OCI-LY7 (cell line): Measurements from ENCODE around the gene HCAR1. TPM values are rescaled to one million over a fixed set of nuclear protein-coding genes. Genes with fewer than 3 reads are reported as not detected.

Experiments used
- Bru-seq: library from RNA; stranded (reverse); fragments of 400-500 nt; gene quantifications from one replicate; lab custom pipeline; 2021; lab: Mats Ljungman, UMichigan
- BruChase-seq, 2 experiments: library from RNA; stranded (reverse); fragments of 400-500 nt; gene quantifications; one replicate each; lab custom pipeline; 2021; lab: Mats Ljungman, UMichigan
- BruUV-seq: library from RNA; stranded (reverse); fragments of 400-500 nt; replicated peaks from 2 replicates; lab custom pipeline; 2021; lab: Mats Ljungman, UMichigan
- CTCF ChIA-PET: fragments of 300-600 bp; sonication (Branson Sonifier 250); formaldehyde crosslinking; loops from one replicate; lab custom pipeline; 2022; ENCODE audit warnings: antibody characterized with exemption; ENCODE audit not compliant: unreplicated experiment; lab: Charles Lee
- POLR2A ChIA-PET: fragments of 300-600 bp; sonication (Branson Sonifier 250); formaldehyde crosslinking; loops from one replicate; lab custom pipeline; 2022; ENCODE audit warnings: antibody characterized with exemption; lab: Charles Lee
- DNase-seq: peaks from one replicate; pipeline ENCODE4 v3.0.0-alpha.2; 2015; ENCODE audit warnings: low spot score
- H2AFZ ChIP-seq: fragments of 200-600 bp; sonication (generic), shearing (Covaris generic); 2 replicates; pipeline ENCODE4 v1.6.1; 2014; ENCODE audit warnings: mild to moderate bottlenecking, antibody characterized with exemption, low read length, moderate library complexity
- H3K27ac ChIP-seq: fragments of 200-600 bp; sonication (generic); 2 replicates; pipeline ENCODE4 v1.5.1; 2014; ENCODE audit warnings: mixed run types, low read depth, mild to moderate bottlenecking, moderate library complexity, low read length, inconsistent platforms; ENCODE audit not compliant: poor library complexity, severe bottlenecking
- H3K36me3 ChIP-seq: fragments of 200-600 bp; sonication (generic); 2 replicates; pipeline ENCODE4 v1.6.1; 2014; ENCODE audit warnings: mild to moderate bottlenecking, antibody characterized with exemption, low read length, moderate library complexity, mixed read lengths; ENCODE audit not compliant: insufficient read depth
- H3K4me1 ChIP-seq: fragments of 200-600 bp; sonication (generic); 2 replicates; pipeline ENCODE4 v1.5.1; 2014; ENCODE audit warnings: mild to moderate bottlenecking, low read length; ENCODE audit not compliant: insufficient read depth, poor library complexity, severe bottlenecking
- H3K4me2 ChIP-seq: fragments of 200-600 bp; sonication (generic); 2 replicates; pipeline ENCODE4 v1.6.1; 2014; ENCODE audit warnings: mild to moderate bottlenecking, low read length
- H3K4me3 ChIP-seq: fragments of 200-600 bp; sonication (generic); 2 replicates; pipeline ENCODE4 v1.5.1; 2014; ENCODE audit warnings: mild to moderate bottlenecking, low read depth, low read length; ENCODE audit not compliant: poor library complexity, severe bottlenecking
- H3K79me2 ChIP-seq: fragments of 200-600 bp; sonication (generic); 2 replicates; pipeline ENCODE4 v1.6.1; 2016; ENCODE audit warnings: low read depth, mild to moderate bottlenecking, low read length, moderate library complexity, mixed read lengths; ENCODE audit not compliant: insufficient read depth
- H3K9me2 ChIP-seq: fragments of 200-600 bp; sonication (generic); 2 replicates; pipeline ENCODE4 v1.6.1; 2016; ENCODE audit warnings: mild to moderate bottlenecking, low read length, mixed read lengths; ENCODE audit not compliant: insufficient read depth
- H3K9me3 ChIP-seq: fragments of 200-600 bp; sonication (generic); 2 replicates; pipeline ENCODE4 v1.6.1; 2014; ENCODE audit warnings: mild to moderate bottlenecking, mixed run types, low read length, mixed read lengths
- H4K20me1 ChIP-seq: fragments of 200-600 bp; sonication (generic); 2 replicates; pipeline ENCODE4 v1.6.1; 2014; ENCODE audit warnings: mild to moderate bottlenecking, antibody characterized with exemption, low read length, moderate library complexity, mixed read lengths; ENCODE audit not compliant: insufficient read depth
- CTCF ChIP-seq: fragments of 200-600 bp; sonication (generic); conservative IDR thresholded peaks from 2 replicates; pipeline ENCODE4 v1.5.1; 2014; ENCODE audit warnings: mild to moderate bottlenecking, antibody characterized with exemption, low read length, moderate library complexity, mixed read lengths
- EZH2phosphoT487 ChIP-seq: fragments of 200-600 bp; sonication (generic); IDR thresholded peaks from 2 replicates; pipeline ENCODE4 v1.6.1; 2018; ENCODE audit warnings: low read depth, borderline replicate concordance, mild to moderate bottlenecking, mixed run types, antibody characterized with exemption, low read length, moderate library complexity, mixed read lengths
- intact Hi-C: fragments of 100-400 bp; cut with micrococcal nuclease; formaldehyde crosslinking; loops from one replicate; pipeline ENCODE4 v1.10.0; 2022; ENCODE audit not compliant: unreplicated experiment
- long read RNA-seq: library from polyadenylated mRNA; stranded (forward); transcript quantifications from one replicate; pipeline ENCODE4 v2.0.0, GENCODE V29; 2022
- total RNA-seq, 2 experiments: library from RNA; depleted of rRNA in 1 of 2; stranded (reverse); fragments of >200 nt in 1 of 2; shearing (Covaris generic) in 1 of 2; gene quantifications; 2 replicates each; pipeline ENCODE4 v1.2.3, GENCODE V29; 2014 to 2022

The HCAR1 gene
- total RNA-seq (2014; rRNA removed; shearing (Covaris generic)) = 0.06 TPM in 1 of 2 replicates, not detected in the other
- 0.07 TPM in 1 of 2 replicates, not detected in the other for total RNA-seq (2022)
- percentile 16 among the genes with signal in this experiment for Bru-seq, nascent RNA
- BruChase-seq, experiment 1, labeled RNA remaining after a 6-hour chase = percentile 16 among the genes with signal in this experiment
- percentile 26 among the genes with signal in this experiment for BruChase-seq, experiment 2, labeled RNA remaining after a 2-hour chase
- long read RNA-seq = 0 reads

GRCh38 chr12:122730215-122731014 lies at the start of gene HCAR1:
HCAR1 (minus strand) TSS chr12:122730844; CDS start chr12:122730339, 505 bp downstream.
- H3K4me1 ChIP-seq = peaks cover 31% of the 10 kb centered on the region
- H3K4me3 ChIP-seq = no peak within 1 kb of the TSS
- H3K27ac ChIP-seq = no peak within 1 kb of the TSS
- intact Hi-C loops = no loop called here
- no peaks in the 10 kb centered on the region for H3K9me3 ChIP-seq
- H3K36me3 ChIP-seq = no peaks in the 10 kb centered on the region
- no TSS peak for BruUV-seq
- CTCF ChIA-PET = no interaction called here
- no peak for DNase-seq
- no peaks in the 10 kb centered on the region for H4K20me1 ChIP-seq
- H3K79me2 ChIP-seq = no peaks in the 10 kb centered on the region
- no peak for TF ChIP-seq CTCF
- TF ChIP-seq EZH2phosphoT487 = no peak
- H2AFZ ChIP-seq = no peak within 1 kb of the TSS
- POLR2A ChIA-PET = interaction anchor here (0.6 kb wide), 1 partner anchor 190 kb away, joined by 3 read pairs; no protein-coding TSS in a partner anchor
- H3K9me2 ChIP-seq = no peaks in the 10 kb centered on the region
- no peak within 1 kb of the TSS for H3K4me2 ChIP-seq

- H3K4me3 ChIP-seq = no peak overlapping the region
- no TSS peak for BruUV-seq
- intact Hi-C loops = no loop called here
Observed at GRCh38 chr12:122757568-122757967, 26.9 kb upstream of the HCAR1 start.

More at GRCh38 chr12:122757568-122757967, 26.9 kb upstream of the HCAR1 start:
- DNase-seq = no peak
- TF ChIP-seq CTCF (no peak), EZH2phosphoT487 (no peak)
- no peak overlapping the region for H3K4me2 ChIP-seq
- no peaks in the 10 kb centered on the region for H3K9me3 ChIP-seq
- H3K4me1 ChIP-seq = peaks cover 23% of the 10 kb centered on the region
- no peaks in the 10 kb centered on the region for H3K9me2 ChIP-seq
- CTCF ChIA-PET = no interaction called here
- H3K36me3 ChIP-seq = peaks cover 89% of the 10 kb centered on the region
- H2AFZ ChIP-seq = no peak overlapping the region
- peaks cover 69% of the 10 kb centered on the region for H3K79me2 ChIP-seq
- peaks cover 15% of the 10 kb centered on the region; the same call in 1 of the 2 replicates for H4K20me1 ChIP-seq
- no peak overlapping the region for H3K27ac ChIP-seq
- POLR2A ChIA-PET = interaction anchor here (0.8 to 1.4 kb wide), 3 partner anchors 16 to 39 kb away, joined by 3 read pairs; no protein-coding TSS in a partner anchor
